ENCODE data around the gene APOL5.

DNA sequence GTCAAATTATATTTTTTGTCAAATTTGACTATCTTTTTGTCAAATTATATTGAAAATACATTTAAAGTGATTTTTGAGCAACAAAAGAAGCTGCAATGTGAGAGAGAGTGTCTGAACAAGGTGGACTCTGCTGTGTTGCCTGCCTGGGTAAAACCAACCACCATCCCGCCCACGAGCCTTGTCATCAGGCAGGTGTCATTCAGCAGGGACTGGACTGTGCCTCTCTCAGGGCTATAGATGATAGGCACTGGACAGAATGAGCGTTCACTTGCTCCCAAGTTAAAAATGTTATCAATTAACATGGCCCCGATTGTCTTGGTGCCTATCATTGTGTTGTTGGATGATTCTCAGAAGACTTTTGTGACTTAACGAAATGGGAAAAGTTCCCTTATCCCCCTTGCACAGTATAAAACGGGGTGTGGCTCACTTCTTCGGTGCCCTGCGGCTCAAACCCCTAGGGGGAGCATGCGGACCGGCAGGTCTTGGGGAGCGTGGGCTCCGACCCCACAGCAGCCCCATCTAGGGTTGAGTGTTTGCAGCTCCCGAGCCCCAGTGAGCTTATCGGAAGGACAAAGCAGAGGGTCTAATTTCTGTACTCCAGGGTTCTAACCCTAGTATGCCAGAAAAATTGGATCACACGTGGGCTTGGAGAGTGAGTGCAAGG, 1.7 kb downstream of the APOL5 start:
- TF ChIP-seq EZH2 (IDR thresholded peaks at IDR 0.05; ENCODE audit: borderline replicate concordance, low read length), result no peak
- TF ChIP-seq, protein P1, sequence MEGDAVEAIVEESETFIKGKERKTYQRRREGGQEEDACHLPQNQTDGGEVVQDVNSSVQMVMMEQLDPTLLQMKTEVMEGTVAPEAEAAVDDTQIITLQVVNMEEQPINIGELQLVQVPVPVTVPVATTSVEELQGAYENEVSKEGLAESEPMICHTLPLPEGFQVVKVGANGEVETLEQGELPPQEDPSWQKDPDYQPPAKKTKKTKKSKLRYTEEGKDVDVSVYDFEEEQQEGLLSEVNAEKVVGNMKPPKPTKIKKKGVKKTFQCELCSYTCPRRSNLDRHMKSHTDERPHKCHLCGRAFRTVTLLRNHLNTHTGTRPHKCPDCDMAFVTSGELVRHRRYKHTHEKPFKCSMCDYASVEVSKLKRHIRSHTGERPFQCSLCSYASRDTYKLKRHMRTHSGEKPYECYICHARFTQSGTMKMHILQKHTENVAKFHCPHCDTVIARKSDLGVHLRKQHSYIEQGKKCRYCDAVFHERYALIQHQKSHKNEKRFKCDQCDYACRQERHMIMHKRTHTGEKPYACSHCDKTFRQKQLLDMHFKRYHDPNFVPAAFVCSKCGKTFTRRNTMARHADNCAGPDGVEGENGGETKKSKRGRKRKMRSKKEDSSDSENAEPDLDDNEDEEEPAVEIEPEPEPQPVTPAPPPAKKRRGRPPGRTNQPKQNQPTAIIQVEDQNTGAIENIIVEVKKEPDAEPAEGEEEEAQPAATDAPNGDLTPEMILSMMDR (IDR thresholded peaks at IDR 0.05; ENCODE audit: low read length), result peak; percentile 85
